Measurements from ENCODE around the gene PHF19. TPM values are rescaled to one million over a fixed set of nuclear protein-coding genes. Genes with fewer than 3 reads are reported as not detected.

Gene PHF19
- total and polyA plus RNA-seq, 10 of the 15 experiments (the other 5 are each of a cell fraction or from before 2014, with no cell fraction given), result 26.0 to 133 (median 87.7) TPM

GRCh38 chr9:120893611-120894307 is 16.8 kb upstream of the PHF19 start (continued):
- TF ChIP-seq CREM (IDR thresholded peaks at IDR 0.05; ENCODE audit: low read depth), result peak; percentile 92
- no peak for TF ChIP-seq TAF1 (IDR thresholded peaks at IDR 0.05; ENCODE audit: borderline replicate concordance, low read depth, low read length)
- no peak for TF ChIP-seq NFYB (IDR thresholded peaks at IDR 0.05; ENCODE audit: insufficient read depth, low read depth, low read length)
- TF ChIP-seq BRCA1 (IDR thresholded peaks at IDR 0.05; ENCODE audit: low read depth, low read length), result no peak
- TF ChIP-seq SREBF2 (IDR thresholded peaks at IDR 0.05; ENCODE audit: low read length), result no peak
- TF ChIP-seq TCF12 (IDR thresholded peaks at IDR 0.05; ENCODE audit: low read depth, low read length), result 0 out of 2 replicates have a peak, but pooled peaks have one; percentile 2
- TF ChIP-seq STAT1 (conservative IDR thresholded peaks at IDR 0.05), result no peak

DNA sequence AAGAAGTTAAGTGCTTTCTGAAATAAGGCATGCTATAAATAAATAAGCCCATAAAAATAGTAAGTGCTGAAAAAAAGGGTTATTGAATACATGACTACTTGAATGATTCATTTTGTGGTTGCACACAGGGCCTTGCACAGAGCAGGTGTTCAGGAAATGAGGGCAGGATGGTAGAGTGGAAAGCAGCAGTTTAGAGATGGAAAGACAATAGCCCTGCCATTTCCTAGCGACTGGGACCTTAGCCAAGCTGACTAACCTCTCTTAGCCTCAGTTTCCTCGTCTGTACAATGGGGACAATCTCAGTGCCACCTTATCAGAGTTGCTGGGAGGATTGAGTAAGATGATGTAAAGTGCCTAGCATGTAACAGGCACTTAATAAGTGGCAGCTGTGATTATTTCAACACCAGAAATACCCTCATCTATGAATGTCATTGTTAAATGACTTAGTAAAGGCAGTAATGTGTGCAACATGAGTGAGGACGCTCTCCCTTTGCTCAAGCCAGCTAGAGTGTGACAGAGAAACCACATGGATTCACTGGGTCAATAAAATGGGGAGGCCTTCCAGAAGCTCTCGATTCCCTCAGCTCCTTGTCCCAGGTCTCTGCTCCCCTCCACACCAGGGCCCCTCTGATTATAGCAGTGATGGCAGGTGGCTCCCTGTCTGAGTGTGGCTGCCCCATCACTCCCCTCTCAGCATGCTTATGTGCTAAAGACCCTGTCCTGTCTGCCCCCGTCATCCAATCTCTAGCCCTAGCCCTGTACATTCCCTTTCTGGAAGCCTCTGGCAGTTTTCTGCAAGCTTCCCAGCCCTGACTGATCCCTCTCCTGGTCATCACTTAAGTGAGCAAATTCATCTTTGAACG is 16.0 kb upstream of the PHF19 start:
- peak; percentile 80 for FAIRE-seq
- ChIA-PET RAD21 (ENCODE audit: unreplicated experiment) (interaction anchor here (0.7 to 8.7 kb wide), 10 partner anchors 16 to 228 kb away, joined by 3 to 104 read pairs (median 5); partner anchors contain the start of genes PHF19 and TRAF1), CTCF (interaction anchor here (0.9 to 3.0 kb wide), 8 partner anchors 15 to 136 kb away, joined by 3 to 13 read pairs (median 4); no protein-coding TSS in a partner anchor), POLR2A (interaction anchor here (0.9 to 15.6 kb wide), 8 partner anchors 9 to 35 kb away, joined by 3 to 383 read pairs (median 6); partner anchors contain the start of genes PHF19 and TRAF1), SMC1A (ENCODE audit: uncharacterized antibody, unreplicated experiment) (interaction anchor here (0.7 to 23.6 kb wide), 10 partner anchors 9 to 137 kb away, joined by 3 to 522 read pairs (median 4); partner anchors contain the start of gene TRAF1)
- Histone ChIP-seq H3K9ac (ENCODE audit: control insufficient read depth, insufficient read depth, low read length) (peak overlapping the region; percentile 65), H3K4me1 (ENCODE audit: control insufficient read depth, insufficient read depth, low read length) (peaks cover 62% of the 10 kb centered on the region), H2AFZ (ENCODE audit: control insufficient read depth, low read depth, low read length) (peak overlapping the region; percentile 14; the same call in 1 of the 2 replicates), H3K4me3 (no peak overlapping the region), H3K4me2 (ENCODE audit: control insufficient read depth, insufficient read depth) (peak overlapping the region; percentile 87), H3K79me2 (ENCODE audit: control insufficient read depth, insufficient read depth, low read length) (no peaks in the 10 kb centered on the region), H3K27me3 (replicated peaks in 1 of 2; ENCODE audit: control insufficient read depth in 2 of 2, insufficient read depth in 2 of 2, low read length in 1 of 2) (no peaks in the 10 kb centered on the region), H4K20me1 (ENCODE audit: control insufficient read depth, insufficient read depth) (no peaks in the 10 kb centered on the region), H3K27ac (ENCODE audit: control insufficient read depth, insufficient read depth) (peak overlapping the region; percentile 94), H3K36me3 (ENCODE audit: control insufficient read depth in 2 of 2, insufficient read depth in 2 of 2, low read length in 1 of 2) (no peaks in the 10 kb centered on the region), H3K9me3 (replicated peaks; ENCODE audit: control insufficient read depth, insufficient read depth, low read length) (no peaks in the 10 kb centered on the region)
- ATAC-seq, result peak; percentile 80
- DNase-seq (ENCODE audit: low read depth, low spot score), result no peak
- WGBS (ENCODE audit: insufficient coverage, insufficient replicate concordance, low lambda C conversion rate, missing lambda C conversion rate), result 5% methylated on average over 6 of the region's 6 CpGs
- intact Hi-C loops (cut with micrococcal nuclease; ENCODE audit: unreplicated experiment), result loop anchor here (1.0 to 2.0 kb wide), 3 partner anchors 17 to 138 kb away; partner anchors contain the start of gene TRAF1
- in situ Hi-C loops (cut with MboI), result no loop called here
- BruUV-seq (replicated peaks), result no TSS peak
- TF ChIP-seq, protein P1, sequence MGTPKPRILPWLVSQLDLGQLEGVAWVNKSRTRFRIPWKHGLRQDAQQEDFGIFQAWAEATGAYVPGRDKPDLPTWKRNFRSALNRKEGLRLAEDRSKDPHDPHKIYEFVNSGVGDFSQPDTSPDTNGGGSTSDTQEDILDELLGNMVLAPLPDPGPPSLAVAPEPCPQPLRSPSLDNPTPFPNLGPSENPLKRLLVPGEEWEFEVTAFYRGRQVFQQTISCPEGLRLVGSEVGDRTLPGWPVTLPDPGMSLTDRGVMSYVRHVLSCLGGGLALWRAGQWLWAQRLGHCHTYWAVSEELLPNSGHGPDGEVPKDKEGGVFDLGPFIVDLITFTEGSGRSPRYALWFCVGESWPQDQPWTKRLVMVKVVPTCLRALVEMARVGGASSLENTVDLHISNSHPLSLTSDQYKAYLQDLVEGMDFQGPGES (IDR thresholded peaks at IDR 0.05), result no peak
- TF ChIP-seq NFYA (IDR thresholded peaks at IDR 0.05; ENCODE audit: borderline replicate concordance, low read depth, low read length) (no peak), CBX5 (IDR thresholded peaks at IDR 0.05; ENCODE audit: low read depth) (no peak), IKZF2 (IDR thresholded peaks at IDR 0.05) (peak; percentile 92), CHD2 (IDR thresholded peaks at IDR 0.05; ENCODE audit: borderline replicate concordance, low read depth, low read length) (peak; percentile 35; the same call in 1 of the 2 replicates), E4F1 (IDR thresholded peaks at IDR 0.05; ENCODE audit: borderline replicate concordance, partially characterized antibody) (no peak), IRF4 (IDR thresholded peaks at IDR 0.05; ENCODE audit: low read depth, low read length) (peak; percentile 88), ATF7 (IDR thresholded peaks at IDR 0.05; ENCODE audit: low read depth) (peak; percentile 76; the same call in 1 of the 2 replicates)
- TF ChIP-seq, protein P2, sequence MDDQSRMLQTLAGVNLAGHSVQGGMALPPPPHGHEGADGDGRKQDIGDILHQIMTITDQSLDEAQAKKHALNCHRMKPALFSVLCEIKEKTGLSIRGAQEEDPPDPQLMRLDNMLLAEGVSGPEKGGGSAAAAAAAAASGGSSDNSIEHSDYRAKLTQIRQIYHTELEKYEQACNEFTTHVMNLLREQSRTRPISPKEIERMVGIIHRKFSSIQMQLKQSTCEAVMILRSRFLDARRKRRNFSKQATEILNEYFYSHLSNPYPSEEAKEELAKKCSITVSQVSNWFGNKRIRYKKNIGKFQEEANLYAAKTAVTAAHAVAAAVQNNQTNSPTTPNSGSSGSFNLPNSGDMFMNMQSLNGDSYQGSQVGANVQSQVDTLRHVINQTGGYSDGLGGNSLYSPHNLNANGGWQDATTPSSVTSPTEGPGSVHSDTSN (IDR thresholded peaks at IDR 0.05; ENCODE audit: insufficient replicate concordance, low read depth, low read length), result peak; percentile 20

Measured in GM12878 (cell line).